ENCODE results near the gene PMFBP1.

Gene PMFBP1

GRCh38 chr16:72104905-72105304, 67.0 kb downstream of the PMFBP1 start:
- Histone ChIP-seq H3K18ac (ENCODE audit: low read depth in 1 of 2, low read length in 2 of 2) (no peak overlapping the region), H2AK5ac (ENCODE audit: low read length, severe bottlenecking) (no peak overlapping the region), H2BK120ac (ENCODE audit: low read depth, low read length) (no peak overlapping the region), H2BK5ac (ENCODE audit: low read depth, low read length, poor library complexity, severe bottlenecking) (no peak overlapping the region), H3K9ac (ENCODE audit: low read length) (no peak overlapping the region), H3K4me1 (ENCODE audit: control insufficient read depth, insufficient read depth, low read depth, low read length) (peaks cover 8% of the 10 kb centered on the region), H2BK15ac (ENCODE audit: low read depth, poor library complexity, severe bottlenecking) (no peak overlapping the region), H4K8ac (ENCODE audit: low read length) (no peak overlapping the region), H3K79me1 (replicated peaks; ENCODE audit: low read length, poor library complexity, severe bottlenecking) (peaks cover 32% of the 10 kb centered on the region), H2BK12ac (ENCODE audit: low read length in 2 of 2) (no peak overlapping the region), H3K4ac (ENCODE audit: low read depth in 1 of 2, low read length in 2 of 2) (no peak overlapping the region), H2AFZ (ENCODE audit: low read depth, low read length) (no peak overlapping the region), H3K4me3 (ENCODE audit: insufficient read depth in 1 of 2, low read depth in 1 of 2, low read length in 2 of 2) (no peak overlapping the region), H3K23ac (ENCODE audit: low read length in 2 of 2) (no peak overlapping the region), H3K27ac (ENCODE audit: low read length, poor library complexity, severe bottlenecking) (no peak overlapping the region), H3K14ac (ENCODE audit: low read length in 2 of 2) (no peak overlapping the region), H3K27me3 (ENCODE audit: control insufficient read depth in 1 of 2, insufficient read depth in 1 of 2, low read length in 2 of 2) (no peaks in the 10 kb centered on the region), H3K9me3 (ENCODE audit: control insufficient read depth, low read length) (no peaks in the 10 kb centered on the region), H4K91ac (ENCODE audit: low read length) (no peak overlapping the region), H3K36me3 (ENCODE audit: control insufficient read depth in 1 of 2, insufficient read depth in 2 of 2, low read depth in 1 of 2, low read length in 2 of 2) (peaks cover 93 to 100% of the 10 kb centered on the region in 2 experiments), H3K4me2 (ENCODE audit: low read length, poor library complexity, severe bottlenecking) (no peak overlapping the region)
- no peak for DNase-seq
- over 99% methylated on average over 9 of the region's 9 CpGs for WGBS

GRCh38 chr16:72101195-72101594, 70.8 kb downstream of the PMFBP1 start:
- no peak overlapping the region for H2BK15ac ChIP-seq (ENCODE audit: low read depth, poor library complexity, severe bottlenecking)
- no peak overlapping the region for H3K14ac ChIP-seq (ENCODE audit: low read length in 2 of 2)
- no peak overlapping the region for H2BK5ac ChIP-seq (ENCODE audit: low read depth, low read length, poor library complexity, severe bottlenecking)
- no peak overlapping the region for H2AFZ ChIP-seq (ENCODE audit: low read depth, low read length)
- no peaks in the 10 kb centered on the region for H3K9me3 ChIP-seq (ENCODE audit: control insufficient read depth, low read length)
- WGBS, result 96% methylated on average over 9 of the region's 10 CpGs
- H3K4me3 ChIP-seq (ENCODE audit: insufficient read depth in 1 of 2, low read depth in 1 of 2, low read length in 2 of 2), result no peak overlapping the region
- H3K4me2 ChIP-seq (ENCODE audit: low read length, poor library complexity, severe bottlenecking), result no peak overlapping the region
- H3K79me1 ChIP-seq (replicated peaks; ENCODE audit: low read length, poor library complexity, severe bottlenecking), result peaks cover 54% of the 10 kb centered on the region
- DNase-seq, result no peak
- H3K27me3 ChIP-seq (ENCODE audit: control insufficient read depth in 1 of 2, insufficient read depth in 1 of 2, low read length in 2 of 2), result no peaks in the 10 kb centered on the region
- no peak overlapping the region for H2BK12ac ChIP-seq (ENCODE audit: low read length in 2 of 2)
- H3K27ac ChIP-seq (ENCODE audit: low read length, poor library complexity, severe bottlenecking), result no peak overlapping the region
- no peak overlapping the region for H2AK5ac ChIP-seq (ENCODE audit: low read length, severe bottlenecking)
- no peak overlapping the region for H3K23ac ChIP-seq (ENCODE audit: low read length in 2 of 2)
- H4K91ac ChIP-seq (ENCODE audit: low read length), result no peak overlapping the region
- H3K4ac ChIP-seq (ENCODE audit: low read depth in 1 of 2, low read length in 2 of 2), result no peak overlapping the region
- peaks cover 94 to 99% of the 10 kb centered on the region in 2 experiments for H3K36me3 ChIP-seq (ENCODE audit: control insufficient read depth in 1 of 2, insufficient read depth in 2 of 2, low read depth in 1 of 2, low read length in 2 of 2)
- H3K18ac ChIP-seq (ENCODE audit: low read depth in 1 of 2, low read length in 2 of 2), result no peak overlapping the region
- no peak overlapping the region for H2BK120ac ChIP-seq (ENCODE audit: low read depth, low read length)
- peaks cover 8% of the 10 kb centered on the region for H3K4me1 ChIP-seq (ENCODE audit: control insufficient read depth, insufficient read depth, low read depth, low read length)
- H3K9ac ChIP-seq (ENCODE audit: low read length), result no peak overlapping the region
- no peak overlapping the region for H4K8ac ChIP-seq (ENCODE audit: low read length)

DNA sequence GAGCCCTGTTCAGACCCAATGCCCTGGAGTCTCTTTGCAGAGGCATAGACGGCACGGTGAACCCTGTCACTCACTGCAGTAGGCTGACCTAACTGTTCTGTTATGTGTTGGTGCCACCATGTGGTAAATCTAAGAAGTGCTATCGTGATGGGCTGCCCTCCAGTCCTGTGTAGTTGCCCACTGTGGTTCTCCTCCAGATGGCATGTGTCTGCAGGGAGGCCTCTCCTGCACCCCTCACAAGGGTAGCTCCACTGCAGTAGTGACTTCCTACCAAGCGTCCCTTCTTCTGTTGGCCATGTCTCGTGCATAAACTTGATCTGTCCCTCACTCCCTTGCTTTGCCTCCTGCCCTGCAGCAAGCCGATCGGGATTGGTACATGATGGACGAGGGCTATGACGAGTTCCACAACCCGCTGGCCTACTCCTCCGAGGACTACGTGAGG, 72.6 kb downstream of the PMFBP1 start:
- Histone ChIP-seq H2BK5ac (ENCODE audit: low read depth, low read length, poor library complexity, severe bottlenecking) (no peak overlapping the region), H2BK120ac (ENCODE audit: low read depth, low read length) (no peak overlapping the region), H3K27me3 (ENCODE audit: control insufficient read depth in 1 of 2, insufficient read depth in 1 of 2, low read length in 2 of 2) (no peaks in the 10 kb centered on the region), H2AK5ac (ENCODE audit: low read length, severe bottlenecking) (no peak overlapping the region), H3K27ac (ENCODE audit: low read length, poor library complexity, severe bottlenecking) (no peak overlapping the region), H3K14ac (ENCODE audit: low read length in 2 of 2) (no peak overlapping the region), H3K4me1 (ENCODE audit: control insufficient read depth, insufficient read depth, low read depth, low read length) (peaks cover 8% of the 10 kb centered on the region), H3K4ac (ENCODE audit: low read depth in 1 of 2, low read length in 2 of 2) (no peak overlapping the region), H2AFZ (ENCODE audit: low read depth, low read length) (no peak overlapping the region), H2BK15ac (ENCODE audit: low read depth, poor library complexity, severe bottlenecking) (no peak overlapping the region), H4K91ac (ENCODE audit: low read length) (no peak overlapping the region), H3K36me3 (ENCODE audit: control insufficient read depth in 1 of 2, insufficient read depth in 2 of 2, low read depth in 1 of 2, low read length in 2 of 2) (peaks cover 78 to 84% of the 10 kb centered on the region in 2 experiments), H4K8ac (ENCODE audit: low read length) (no peak overlapping the region), H3K4me2 (ENCODE audit: low read length, poor library complexity, severe bottlenecking) (no peak overlapping the region), H3K23ac (ENCODE audit: low read length in 2 of 2) (no peak overlapping the region), H3K4me3 (ENCODE audit: insufficient read depth in 1 of 2, low read depth in 1 of 2, low read length in 2 of 2) (no peak overlapping the region), H3K9me3 (ENCODE audit: control insufficient read depth, low read length) (no peaks in the 10 kb centered on the region), H3K79me1 (replicated peaks; ENCODE audit: low read length, poor library complexity, severe bottlenecking) (peaks cover 55% of the 10 kb centered on the region), H3K18ac (ENCODE audit: low read depth in 1 of 2, low read length in 2 of 2) (no peak overlapping the region), H3K9ac (ENCODE audit: low read length) (no peak overlapping the region), H2BK12ac (ENCODE audit: low read length in 2 of 2) (no peak overlapping the region)
- DNase-seq, result peak; percentile 68
- WGBS, result 74% methylated on average over 12 of the region's 12 CpGs

- H3K27me3 ChIP-seq (ENCODE audit: control insufficient read depth in 1 of 2, insufficient read depth in 1 of 2, low read length in 2 of 2), result no peaks in the 10 kb centered on the region
- H3K4ac ChIP-seq (ENCODE audit: low read depth in 1 of 2, low read length in 2 of 2), result no peak overlapping the region
- no peak overlapping the region for H4K91ac ChIP-seq (ENCODE audit: low read length)
- no peak overlapping the region for H3K27ac ChIP-seq (ENCODE audit: low read length, poor library complexity, severe bottlenecking)
- H3K79me1 ChIP-seq (replicated peaks; ENCODE audit: low read length, poor library complexity, severe bottlenecking), result peaks cover 54% of the 10 kb centered on the region
- peaks cover 8% of the 10 kb centered on the region for H3K4me1 ChIP-seq (ENCODE audit: control insufficient read depth, insufficient read depth, low read depth, low read length)
- DNase-seq, result no peak
- WGBS, result 91% methylated on average over 15 of the region's 15 CpGs
- H2AK5ac ChIP-seq (ENCODE audit: low read length, severe bottlenecking), result no peak overlapping the region
- no peak overlapping the region for H3K18ac ChIP-seq (ENCODE audit: low read depth in 1 of 2, low read length in 2 of 2)
- H2BK12ac ChIP-seq (ENCODE audit: low read length in 2 of 2), result no peak overlapping the region
- H2AFZ ChIP-seq (ENCODE audit: low read depth, low read length), result no peak overlapping the region
- no peak overlapping the region for H3K23ac ChIP-seq (ENCODE audit: low read length in 2 of 2)
- no peak overlapping the region for H3K4me2 ChIP-seq (ENCODE audit: low read length, poor library complexity, severe bottlenecking)
- H2BK5ac ChIP-seq (ENCODE audit: low read depth, low read length, poor library complexity, severe bottlenecking), result no peak overlapping the region
- peaks cover 74 to 80% of the 10 kb centered on the region in 2 experiments for H3K36me3 ChIP-seq (ENCODE audit: control insufficient read depth in 1 of 2, insufficient read depth in 2 of 2, low read depth in 1 of 2, low read length in 2 of 2)
- H4K8ac ChIP-seq (ENCODE audit: low read length), result no peak overlapping the region
- H2BK120ac ChIP-seq (ENCODE audit: low read depth, low read length), result no peak overlapping the region
- H3K9me3 ChIP-seq (ENCODE audit: control insufficient read depth, low read length), result no peaks in the 10 kb centered on the region
- no peak overlapping the region for H3K9ac ChIP-seq (ENCODE audit: low read length)
- H3K14ac ChIP-seq (ENCODE audit: low read length in 2 of 2), result no peak overlapping the region
- no peak overlapping the region for H2BK15ac ChIP-seq (ENCODE audit: low read depth, poor library complexity, severe bottlenecking)
- H3K4me3 ChIP-seq (ENCODE audit: insufficient read depth in 1 of 2, low read depth in 1 of 2, low read length in 2 of 2), result no peak overlapping the region
These were observed 73.0 kb downstream of the PMFBP1 start for GRCh38 chr16:72098936-72099335.

Measured in mesenchymal stem cell (in vitro differentiated cells and primary cell).